Keratinocyte (primary cell): ENCODE data around the gene DCLRE1A.

Experiments used
- EZH2 ChIP-seq: IDR thresholded peaks from one replicate; pipeline ENCODE4 v1.6.1; 2012; ENCODE audit warnings: inconsistent platforms, mild to moderate bottlenecking, low read length, moderate library complexity
- TF ChIP-seq, protein P1 (sequence below), 3 experiments: IDR thresholded peaks in 1 of 3; conservative IDR thresholded peaks in 1 of 3; optimal IDR thresholded peaks in 1 of 3; 2 replicates in 2 of 3; 3 replicates in 1 of 3; pipeline versions ENCODE3 to v1.5.1; 2011; ENCODE audit warnings: low read length in 3 of 3, mild to moderate bottlenecking in 3 of 3, moderate library complexity in 2 of 3, control low read depth in 1 of 3, inconsistent platforms in 1 of 3; ENCODE audit not compliant: insufficient read depth in 2 of 3; ENCODE audit errors: extremely low read depth in 1 of 3

DNA sequence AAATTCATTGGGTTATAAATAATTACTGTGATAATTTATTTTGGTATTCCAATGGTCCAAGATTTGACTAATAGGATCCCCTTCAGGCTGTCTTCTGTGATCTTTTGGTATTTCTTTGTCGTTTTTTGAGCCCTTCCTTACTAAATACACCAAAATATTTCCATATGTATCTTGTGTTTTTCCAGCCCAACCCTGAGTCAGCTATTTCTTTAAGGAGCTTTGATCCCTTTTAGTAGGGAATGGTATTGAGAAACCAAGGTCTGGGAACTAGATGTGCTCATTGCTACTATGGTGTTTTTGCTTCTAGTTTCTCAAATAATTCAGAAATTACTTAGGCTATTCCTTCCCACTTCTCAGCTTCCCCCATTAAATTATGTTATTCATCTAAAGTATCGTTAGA, 15.9 kb upstream of the DCLRE1A start:
- TF ChIP-seq, protein P1, sequence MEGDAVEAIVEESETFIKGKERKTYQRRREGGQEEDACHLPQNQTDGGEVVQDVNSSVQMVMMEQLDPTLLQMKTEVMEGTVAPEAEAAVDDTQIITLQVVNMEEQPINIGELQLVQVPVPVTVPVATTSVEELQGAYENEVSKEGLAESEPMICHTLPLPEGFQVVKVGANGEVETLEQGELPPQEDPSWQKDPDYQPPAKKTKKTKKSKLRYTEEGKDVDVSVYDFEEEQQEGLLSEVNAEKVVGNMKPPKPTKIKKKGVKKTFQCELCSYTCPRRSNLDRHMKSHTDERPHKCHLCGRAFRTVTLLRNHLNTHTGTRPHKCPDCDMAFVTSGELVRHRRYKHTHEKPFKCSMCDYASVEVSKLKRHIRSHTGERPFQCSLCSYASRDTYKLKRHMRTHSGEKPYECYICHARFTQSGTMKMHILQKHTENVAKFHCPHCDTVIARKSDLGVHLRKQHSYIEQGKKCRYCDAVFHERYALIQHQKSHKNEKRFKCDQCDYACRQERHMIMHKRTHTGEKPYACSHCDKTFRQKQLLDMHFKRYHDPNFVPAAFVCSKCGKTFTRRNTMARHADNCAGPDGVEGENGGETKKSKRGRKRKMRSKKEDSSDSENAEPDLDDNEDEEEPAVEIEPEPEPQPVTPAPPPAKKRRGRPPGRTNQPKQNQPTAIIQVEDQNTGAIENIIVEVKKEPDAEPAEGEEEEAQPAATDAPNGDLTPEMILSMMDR (optimal IDR thresholded peaks at IDR 0.05 in 1 of 3, IDR thresholded peaks at IDR 0.05 in 1 of 3, conservative IDR thresholded peaks at IDR 0.05 in 1 of 3; ENCODE audit: extremely low read depth in 1 of 3, insufficient read depth in 2 of 3, low read length in 3 of 3) = no peak
- TF ChIP-seq EZH2 = no peak
